HCT116 (cell line): ENCODE measurements around the gene RYR3. TPM values are rescaled to one million over a fixed set of nuclear protein-coding genes. Genes with fewer than 3 reads are reported as not detected.

Experiments
- ATAC-seq: fragments of 200-7000 bp; cut with Tn5 transposase; 2 replicates; pipeline ENCODE4 v1.9.1; 2020; ENCODE audit warnings: mild to moderate bottlenecking, moderate library complexity
- BruUV-seq: library from RNA; stranded (reverse); fragments of 400-500 nt; replicated peaks from 2 replicates; lab custom pipeline; 2021; lab: Mats Ljungman, UMichigan
- CTCF ChIA-PET: fragments of 300-600 bp; sonication (Branson Sonifier 250); formaldehyde crosslinking; loops from one replicate; lab custom pipeline; 2021; ENCODE audit warnings: antibody characterized with exemption; lab: Charles Lee
- POLR2A ChIA-PET: fragments of 300-600, 350-600 bp; sonication (Branson Sonifier 250); formaldehyde crosslinking; loops from one replicate; lab custom pipeline; 2021; ENCODE audit warnings: antibody characterized with exemption; lab: Charles Lee
- RAD21 ChIA-PET, 2 experiments: fragments of 300-600 bp; sonication (Branson Sonifier 250); formaldehyde crosslinking; loops; one replicate each; lab custom pipeline; 2023; ENCODE audit warnings: low total read pairs in 2 of 2; ENCODE audit not compliant: uncharacterized antibody in 2 of 2, unreplicated experiment in 2 of 2, low non-redundant PET in 1 of 2; lab: Charles Lee
- DNase-seq: peaks from one replicate; pipeline ENCODE4 v3.0.0-alpha.2; 2010; ENCODE audit warnings: low read depth, low spot score
- H2AFZ ChIP-seq: fragments of 200-600 bp; shearing (Covaris generic), sonication (generic); 2 replicates; pipeline ENCODE4 v1.6.1; 2017; ENCODE audit warnings: low read depth, mixed run types, mixed read lengths, antibody characterized with exemption, low read length; ENCODE audit not compliant: poor library complexity, severe bottlenecking
- H3K27ac ChIP-seq: 2 replicates; pipeline ENCODE4 v1.5.1; 2012; ENCODE audit warnings: low read depth, low read length
- H3K27me3 ChIP-seq: fragments of 200-600 bp; sonication (generic); 2 replicates; pipeline ENCODE4 v1.6.1; 2016; ENCODE audit warnings: mixed run types, low read length, mixed read lengths; ENCODE audit not compliant: insufficient read depth
- H3K36me3 ChIP-seq, 2 experiments: fragments of 200-500 bp in 1 of 2; fragments of 200-600 bp in 1 of 2; sonication (Bioruptor generic) in 1 of 2; sonication (generic) in 1 of 2; 2 replicates each; pipeline versions ENCODE4 v1.5.1 to v1.6.1; 2014 to 2016; ENCODE audit warnings: low read length in 2 of 2, inconsistent platforms in 1 of 2, mixed read lengths in 1 of 2, mixed run types in 1 of 2; ENCODE audit not compliant: insufficient read depth in 2 of 2, control insufficient read depth in 1 of 2
- H3K4me1 ChIP-seq, 2 experiments: fragments of 200-600 bp in 1 of 2; sonication (generic) in 1 of 2; 2 replicates each; pipeline versions ENCODE4 v1.5.1 to v1.6.1; 2012 to 2017; ENCODE audit warnings: low read length in 2 of 2, inconsistent platforms in 1 of 2, mild to moderate bottlenecking in 1 of 2, mixed read lengths in 1 of 2, mixed run types in 1 of 2, moderate library complexity in 1 of 2; ENCODE audit not compliant: insufficient read depth in 2 of 2, control insufficient read depth in 1 of 2
- H3K4me2 ChIP-seq: fragments of 200-600 bp; sonication (generic); 2 replicates; pipeline ENCODE4 v1.6.1; 2017; ENCODE audit warnings: mixed run types, low read length, mixed read lengths
- H3K4me3 ChIP-seq, 2 experiments: fragments of 200-600 bp in 1 of 2; sonication (generic) in 1 of 2; replicated peaks in 1 of 2; 2 replicates each; pipeline ENCODE4 v1.5.1; 2011 to 2016; ENCODE audit warnings: low read length in 2 of 2, control low read depth in 1 of 2, low read depth in 1 of 2, mild to moderate bottlenecking in 1 of 2, mixed read lengths in 1 of 2, mixed run types in 1 of 2
- H3K79me2 ChIP-seq: fragments of 200-600 bp; sonication (generic); 2 replicates; pipeline ENCODE4 v1.6.1; 2017; ENCODE audit warnings: mild to moderate bottlenecking, mixed run types, low read length, moderate library complexity, mixed read lengths; ENCODE audit not compliant: insufficient read depth
- H3K9ac ChIP-seq: fragments of 200-600 bp; sonication (generic); 2 replicates; pipeline ENCODE4 v1.6.1; 2016; ENCODE audit warnings: low read length, mixed read lengths
- H3K9me2 ChIP-seq: fragments of 200-600 bp; sonication (generic), shearing (Covaris generic); 2 replicates; pipeline ENCODE4 v1.6.1; 2017; ENCODE audit warnings: mixed run types, mild to moderate bottlenecking, moderate library complexity; ENCODE audit not compliant: insufficient read depth
- H3K9me3 ChIP-seq, 2 experiments: fragments of 200-500 bp in 1 of 2; fragments of 200-600 bp in 1 of 2; sonication (Bioruptor generic) in 1 of 2; sonication (generic) in 1 of 2; 2 replicates each; pipeline ENCODE4 v1.6.1; 2014 to 2017; ENCODE audit warnings: low read length in 2 of 2, mixed read lengths in 2 of 2, inconsistent platforms in 1 of 2, low read depth in 1 of 2, mild to moderate bottlenecking in 1 of 2, mixed run types in 1 of 2, moderate library complexity in 1 of 2; ENCODE audit not compliant: control insufficient read depth in 1 of 2, insufficient read depth in 1 of 2
- H4K20me1 ChIP-seq: fragments of 200-600 bp; sonication (generic), shearing (Covaris generic); 2 replicates; pipeline ENCODE4 v1.6.1; 2017; ENCODE audit warnings: mixed run types, mild to moderate bottlenecking, moderate library complexity; ENCODE audit not compliant: insufficient read depth
- CTCF ChIP-seq, 3 experiments: fragments of 200-600 bp in 1 of 3; sonication (generic) in 1 of 3; IDR thresholded peaks in 2 of 3; conservative IDR thresholded peaks in 1 of 3; 2 replicates each; pipeline ENCODE4 v1.5.1; 2012 to 2017; ENCODE audit warnings: low read depth in 2 of 3, low read length in 2 of 3, antibody characterized with exemption in 1 of 3, borderline replicate concordance in 1 of 3, control low read depth in 1 of 3, mild to moderate bottlenecking in 1 of 3, mixed read lengths in 1 of 3, mixed run types in 1 of 3, moderate library complexity in 1 of 3; ENCODE audit not compliant: insufficient read depth in 1 of 3
- EGR1 ChIP-seq: IDR thresholded peaks from 2 replicates; pipeline ENCODE4 v1.6.1; 2012; ENCODE audit warnings: low read depth
- MAX ChIP-seq: IDR thresholded peaks from 2 replicates; pipeline ENCODE4 v1.6.1; 2012
- RAD21 ChIP-seq: IDR thresholded peaks from 2 replicates; pipeline ENCODE4 v1.6.1; 2012; ENCODE audit warnings: low read depth, mild to moderate bottlenecking
- SRF ChIP-seq: IDR thresholded peaks from 2 replicates; pipeline ENCODE4 v1.6.1; 2012; ENCODE audit warnings: low read depth
- intact Hi-C: fragments of 100-400 bp; cut with micrococcal nuclease; formaldehyde crosslinking; loops from 2 replicates; pipeline ENCODE4 v1.10.0; 2022
- total RNA-seq: library from RNA; stranded (reverse); gene quantifications from one replicate; pipeline ENCODE4 v1.2.1, GENCODE V29; 2021; ENCODE audit not compliant: unreplicated experiment

RYR3 gene
- total RNA-seq, 1 experiment from 2014 or later: not detected

DNA sequence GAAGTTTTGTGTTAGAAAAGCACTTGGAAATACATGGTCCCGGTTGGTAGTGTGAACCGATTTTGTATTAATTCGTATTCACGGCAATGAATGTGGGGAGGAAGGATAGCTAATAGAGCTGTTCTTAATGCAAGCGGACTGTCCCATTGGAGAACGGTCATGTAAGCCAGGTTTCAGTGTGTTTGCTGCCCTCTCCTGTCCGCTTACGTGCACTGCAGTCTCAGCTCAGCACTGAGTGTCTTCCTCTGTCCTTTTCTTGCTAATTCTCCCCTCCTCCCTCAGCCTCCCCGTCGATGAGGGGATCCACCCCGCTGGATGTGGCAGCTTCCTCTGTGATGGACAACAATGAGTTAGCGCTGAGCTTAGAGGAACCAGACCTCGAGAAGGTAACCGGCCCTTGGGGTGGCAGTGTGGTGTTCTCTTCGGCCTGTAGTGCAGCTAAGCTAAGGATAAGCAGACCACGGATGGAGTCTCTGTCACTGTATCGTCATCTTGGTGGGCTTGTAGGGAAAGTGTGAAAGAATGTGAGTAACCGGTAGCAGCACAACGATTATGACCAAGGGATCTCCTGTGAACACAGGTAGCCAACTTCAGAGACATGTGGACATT lies 390.0 kb downstream of the RYR3 start:
- H2AFZ ChIP-seq: no peak overlapping the region
- CTCF ChIA-PET: interaction anchor here (0.5 to 2.7 kb wide), 44 partner anchors 9 to 614 kb away, joined by 3 to 177 read pairs (median 5); no protein-coding TSS in a partner anchor
- no peaks in the 10 kb centered on the region for H3K36me3 ChIP-seq
- no peak for TF ChIP-seq MAX
- TF ChIP-seq CTCF (IDR thresholded peaks at IDR 0.05 in 2 of 3, conservative IDR thresholded peaks at IDR 0.05 in 1 of 3; ENCODE audit: borderline replicate concordance in 1 of 3, insufficient read depth in 1 of 3, low read depth in 2 of 3, low read length in 2 of 3): peak; percentile 43 to 94 (median 91)
- no peak for TF ChIP-seq EGR1
- TF ChIP-seq SRF: no peak
- TF ChIP-seq RAD21: peak; percentile 66
- ATAC-seq: peak; percentile 97
- peak; percentile 67 for DNase-seq
- RAD21 ChIA-PET: interaction anchor here (0.6 to 1.9 kb wide), 9 partner anchors 37 to 614 kb away, joined by 3 to 20 read pairs (median 4); no protein-coding TSS in a partner anchor
- no peaks in the 10 kb centered on the region for H3K9me2 ChIP-seq
- no peak overlapping the region for H3K4me3 ChIP-seq
- no TSS peak for BruUV-seq
- no peak overlapping the region; the same call in 1 of the 2 replicates for H3K4me2 ChIP-seq
- H3K9me3 ChIP-seq: no peaks in the 10 kb centered on the region
- intact Hi-C loops: loop anchor here (1.0 to 10.0 kb wide), 3 partner anchors 408 to 616 kb away; no protein-coding TSS in a partner anchor
- no peaks in the 10 kb centered on the region for H4K20me1 ChIP-seq
- POLR2A ChIA-PET: interaction anchor here (1.1 kb wide), 1 partner anchor 408 kb away, joined by 7 read pairs; no protein-coding TSS in a partner anchor
- no peak overlapping the region for H3K9ac ChIP-seq
- H3K4me1 ChIP-seq: peaks cover 0 to 3% of the 10 kb centered on the region in 2 experiments; a peak in 1 of 4 replicates
- H3K27me3 ChIP-seq: peaks cover 32% of the 10 kb centered on the region; the same call in 1 of the 2 replicates
- H3K79me2 ChIP-seq: no peaks in the 10 kb centered on the region
- no peak overlapping the region for H3K27ac ChIP-seq
